ENCODE measurements around the gene MUC5AC. TPM values are rescaled to one million over a fixed set of nuclear protein-coding genes. Genes with fewer than 3 reads are reported as not detected.
A peak's percentile ranks its signal among the peaks of the same experiment; 100 is the strongest.

MUC5AC gene
- total RNA-seq, 2 experiments from 2014 or later = not detected

- Mint-ChIP-seq H3K27me3 (no peaks in the 10 kb centered on the region), H3K27ac (no peak overlapping the region), H3K4me1 (no peaks in the 10 kb centered on the region), H3K4me3 (no peak overlapping the region), H3K9me3 (ENCODE audit: low read depth) (no peaks in the 10 kb centered on the region), H3K36me3 (ENCODE audit: low read depth) (no peaks in the 10 kb centered on the region)
- no peak for ATAC-seq
- intact Hi-C loops (cut with DNase I, micrococcal nuclease) = no loop called here
- peak; percentile 3 for DNase-seq
- ChIA-PET POLR2A (no interaction called here), CTCF (interaction anchor here (0.6 kb wide), 1 partner anchor 235 kb away, joined by 3 read pairs; no protein-coding TSS in a partner anchor)
Observed at GRCh38 chr11:1233351-1234053, 75.7 kb downstream of the MUC5AC start.

DNA sequence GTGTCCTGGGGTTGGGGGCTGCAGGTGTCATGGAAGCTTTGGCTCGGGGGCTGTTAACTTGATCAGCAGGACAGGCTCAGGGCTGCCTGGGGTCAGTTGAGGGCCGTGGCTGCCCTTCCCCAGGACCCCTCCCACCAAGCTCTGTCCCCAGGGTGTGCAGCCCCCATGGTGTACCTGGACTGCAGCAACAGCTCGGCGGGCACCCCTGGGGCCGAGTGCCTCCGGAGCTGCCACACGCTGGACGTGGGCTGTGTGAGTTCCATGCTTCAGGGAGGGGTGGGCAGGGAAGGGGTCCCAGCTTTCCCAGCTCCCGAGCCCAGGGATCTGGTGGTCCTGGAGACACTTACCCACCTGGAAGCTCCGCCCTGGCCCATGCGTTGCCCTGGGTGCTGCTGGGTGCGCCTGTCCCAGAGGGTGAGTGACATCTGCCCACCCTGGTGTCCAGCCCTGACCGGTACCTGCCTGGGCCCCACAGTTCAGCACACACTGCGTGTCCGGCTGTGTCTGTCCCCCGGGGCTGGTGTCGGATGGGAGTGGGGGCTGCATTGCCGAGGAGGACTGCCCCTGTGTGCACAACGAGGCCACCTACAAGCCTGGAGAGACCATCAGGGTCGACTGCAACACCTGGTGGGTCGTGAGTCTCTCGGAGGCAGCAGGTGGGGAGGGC, 76.4 kb downstream of the MUC5AC start:
- Mint-ChIP-seq H3K4me1 (no peaks in the 10 kb centered on the region), H3K36me3 (ENCODE audit: low read depth) (no peaks in the 10 kb centered on the region), H3K4me3 (no peak overlapping the region), H3K27ac (no peak overlapping the region), H3K9me3 (ENCODE audit: low read depth) (no peaks in the 10 kb centered on the region), H3K27me3 (no peaks in the 10 kb centered on the region)
- POLR2A ChIA-PET = no interaction called here
- CTCF ChIA-PET = interaction anchor here (0.6 kb wide), 1 partner anchor 235 kb away, joined by 3 read pairs; no protein-coding TSS in a partner anchor
- DNase-seq (peak; percentile 2), ATAC-seq (no peak)
- intact Hi-C loops (cut with DNase I, micrococcal nuclease) = no loop called here

DNA sequence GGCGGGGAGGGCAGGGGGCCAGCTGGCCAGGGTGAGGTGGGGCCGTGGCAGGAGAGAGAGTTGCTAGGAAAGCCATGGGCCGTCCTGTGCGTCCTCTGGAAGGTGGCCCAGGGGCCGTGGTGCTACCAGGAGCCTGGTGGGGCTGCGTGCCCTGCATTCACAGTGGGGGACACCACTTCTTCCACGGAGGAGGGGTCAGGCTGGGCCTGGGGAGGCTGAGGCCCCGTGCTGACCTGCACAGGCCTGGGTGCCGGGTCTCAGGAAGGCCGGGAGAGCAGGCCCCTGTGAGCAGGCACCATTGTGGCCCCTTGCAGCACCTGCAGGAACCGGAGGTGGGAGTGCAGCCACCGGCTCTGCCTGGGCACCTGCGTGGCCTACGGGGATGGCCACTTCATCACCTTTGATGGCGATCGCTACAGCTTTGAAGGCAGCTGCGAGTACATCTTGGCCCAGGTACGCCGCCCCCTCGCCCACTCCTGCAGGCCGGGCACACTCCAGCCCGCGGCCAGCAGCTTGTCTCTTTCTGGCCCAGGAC, 77.1 kb downstream of the MUC5AC start:
- Mint-ChIP-seq H3K4me3 (no peak overlapping the region), H3K36me3 (ENCODE audit: low read depth) (no peaks in the 10 kb centered on the region), H3K4me1 (no peaks in the 10 kb centered on the region), H3K27me3 (no peaks in the 10 kb centered on the region), H3K27ac (no peak overlapping the region), H3K9me3 (ENCODE audit: low read depth) (no peaks in the 10 kb centered on the region)
- ATAC-seq (no peak), DNase-seq (peak; percentile 1)
- intact Hi-C loops (cut with DNase I, micrococcal nuclease) = no loop called here
- ChIA-PET POLR2A (no interaction called here), CTCF (no interaction called here)

- Mint-ChIP-seq H3K4me1 (no peaks in the 10 kb centered on the region), H3K27me3 (no peaks in the 10 kb centered on the region), H3K9me3 (ENCODE audit: low read depth) (no peaks in the 10 kb centered on the region), H3K27ac (no peak overlapping the region), H3K4me3 (no peak overlapping the region), H3K36me3 (ENCODE audit: low read depth) (no peaks in the 10 kb centered on the region)
- CTCF ChIA-PET = no interaction called here
- POLR2A ChIA-PET = no interaction called here
- no peak for ATAC-seq
- no peak for DNase-seq
- intact Hi-C loops (cut with DNase I, micrococcal nuclease) = no loop called here
Observed at GRCh38 chr11:1235306-1235900, 77.7 kb downstream of the MUC5AC start.

DNA sequence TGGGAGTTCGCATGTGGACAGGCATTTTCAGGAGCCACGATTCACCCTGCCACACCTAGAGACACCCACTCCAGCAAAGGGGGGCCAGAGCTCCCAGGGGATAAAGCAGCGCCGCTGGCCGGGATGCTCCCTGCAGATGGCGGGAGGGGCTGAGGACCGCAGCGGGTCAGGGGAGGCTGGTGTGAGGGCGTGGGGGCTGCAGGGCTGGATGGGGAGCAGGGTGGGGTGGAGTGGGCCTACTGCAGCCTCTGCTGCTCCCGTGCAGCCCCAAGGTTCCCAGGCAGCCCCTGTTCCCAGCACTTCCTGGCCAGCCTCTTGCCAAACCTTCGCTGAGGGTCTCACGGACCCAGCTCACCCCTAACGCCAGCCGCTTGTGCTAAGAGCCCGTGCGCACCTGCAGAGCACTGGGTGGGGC, 78.2 kb downstream of the MUC5AC start:
- ChIA-PET POLR2A (no interaction called here), CTCF (no interaction called here)
- Mint-ChIP-seq H3K27ac (no peak overlapping the region), H3K27me3 (no peaks in the 10 kb centered on the region), H3K36me3 (ENCODE audit: low read depth) (no peaks in the 10 kb centered on the region), H3K4me3 (no peak overlapping the region), H3K4me1 (no peaks in the 10 kb centered on the region), H3K9me3 (ENCODE audit: low read depth) (no peaks in the 10 kb centered on the region)
- intact Hi-C loops (cut with DNase I, micrococcal nuclease) = no loop called here
- ATAC-seq (no peak), DNase-seq (no peak)

DNA sequence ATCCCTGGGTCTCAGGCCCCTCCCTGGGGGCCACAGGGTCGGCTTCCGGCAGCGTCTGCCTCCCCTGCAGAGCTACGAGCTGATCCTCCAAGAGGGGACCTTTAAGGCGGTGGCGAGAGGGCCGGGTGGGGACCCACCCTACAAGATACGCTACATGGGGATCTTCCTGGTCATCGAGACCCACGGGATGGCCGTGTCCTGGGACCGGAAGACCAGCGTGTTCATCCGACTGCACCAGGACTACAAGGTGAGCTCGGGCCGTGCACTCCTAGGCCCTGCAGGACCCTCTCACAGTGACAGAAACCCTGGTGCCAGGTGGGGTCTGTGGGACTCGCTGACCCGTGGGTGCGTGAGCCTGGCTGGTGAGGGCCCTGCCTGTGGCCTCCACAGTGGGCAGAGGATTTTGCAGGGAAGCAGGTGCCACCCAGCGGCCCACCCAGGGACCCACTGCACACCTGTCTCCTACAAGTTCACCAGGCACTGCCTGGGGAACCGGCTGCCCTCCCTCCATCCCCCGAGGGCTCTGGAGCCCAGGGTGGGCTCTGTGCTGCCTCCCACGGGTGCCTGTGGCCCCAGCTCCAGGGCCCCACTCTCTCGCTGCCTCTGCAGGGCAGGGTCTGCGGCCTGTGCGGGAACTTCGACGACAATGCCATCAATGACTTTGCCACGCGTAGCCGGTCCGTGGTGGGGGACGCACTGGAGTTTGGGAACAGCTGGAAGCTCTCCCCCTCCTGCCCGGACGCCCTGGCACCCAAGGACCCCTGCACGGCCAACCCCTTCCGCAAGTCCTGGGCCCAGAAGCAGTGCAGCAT, 78.8 kb downstream of the MUC5AC start:
- intact Hi-C loops (cut with DNase I, micrococcal nuclease) = no loop called here
- CTCF ChIA-PET = no interaction called here
- no peaks in the 10 kb centered on the region for H3K36me3 Mint-ChIP-seq (ENCODE audit: low read depth)
- H3K27ac Mint-ChIP-seq = no peak overlapping the region
- no peaks in the 10 kb centered on the region for H3K27me3 Mint-ChIP-seq
- no peaks in the 10 kb centered on the region for H3K4me1 Mint-ChIP-seq
- no peak for DNase-seq
- H3K9me3 Mint-ChIP-seq (ENCODE audit: low read depth) = no peaks in the 10 kb centered on the region
- POLR2A ChIA-PET = no interaction called here
- no peak overlapping the region for H3K4me3 Mint-ChIP-seq
- no peak for ATAC-seq

- Mint-ChIP-seq H3K27ac (no peak overlapping the region), H3K9me3 (ENCODE audit: low read depth) (no peaks in the 10 kb centered on the region), H3K4me1 (no peaks in the 10 kb centered on the region), H3K4me3 (no peak overlapping the region), H3K27me3 (no peaks in the 10 kb centered on the region), H3K36me3 (ENCODE audit: low read depth) (no peaks in the 10 kb centered on the region)
- intact Hi-C loops (cut with DNase I, micrococcal nuclease) = no loop called here
- ChIA-PET POLR2A (no interaction called here), CTCF (interaction anchor here (0.5 kb wide), 1 partner anchor 454 kb away, joined by 3 read pairs; no protein-coding TSS in a partner anchor)
- no peak for DNase-seq
- ATAC-seq = no peak
Observed at GRCh38 chr11:1237128-1237580, 79.4 kb downstream of the MUC5AC start.

- no peak overlapping the region for H3K4me3 Mint-ChIP-seq
- CTCF ChIA-PET = interaction anchor here (0.5 kb wide), 1 partner anchor 454 kb away, joined by 3 read pairs; no protein-coding TSS in a partner anchor
- ATAC-seq = no peak
Observed at GRCh38 chr11:1237851-1238250, 80.1 kb downstream of the MUC5AC start.

DNA sequence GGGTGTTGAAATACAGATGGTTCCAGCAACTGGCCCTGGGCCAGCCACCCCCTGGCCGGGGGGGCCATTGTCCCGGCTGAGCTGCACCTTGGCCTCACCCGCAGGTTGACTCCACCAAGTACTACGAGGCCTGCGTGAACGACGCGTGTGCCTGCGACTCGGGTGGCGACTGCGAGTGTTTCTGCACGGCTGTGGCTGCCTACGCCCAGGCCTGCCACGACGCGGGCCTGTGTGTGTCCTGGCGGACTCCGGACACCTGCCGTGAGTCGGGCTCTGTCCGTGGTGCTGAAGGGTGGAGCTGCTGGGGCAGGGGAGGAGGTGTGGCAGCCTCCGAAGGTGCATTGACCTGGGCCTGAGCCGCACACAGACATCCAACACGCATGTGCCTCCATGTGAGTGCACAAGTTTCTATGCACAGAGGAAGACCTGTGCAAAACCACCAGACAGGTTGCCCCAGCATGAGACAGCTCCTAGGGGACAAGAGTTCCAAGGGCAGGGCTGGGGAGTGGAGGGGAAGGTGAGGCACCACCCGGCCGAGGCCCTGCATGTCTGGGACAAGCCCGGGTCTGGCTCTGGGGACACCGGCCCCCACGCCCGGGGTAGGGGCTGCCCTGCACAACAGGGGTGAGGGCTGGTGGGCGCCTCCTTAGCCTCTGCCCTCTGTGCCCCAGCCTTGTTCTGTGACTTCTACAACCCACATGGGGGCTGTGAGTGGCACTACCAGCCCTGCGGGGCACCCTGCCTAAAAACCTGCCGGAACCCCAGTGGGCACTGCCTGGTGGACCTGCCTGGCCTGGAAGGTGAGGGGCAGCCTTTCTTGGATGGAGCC, 81.2 kb downstream of the MUC5AC start:
- ATAC-seq (no peak), DNase-seq (peak; percentile 30)
- ChIA-PET POLR2A (interaction anchor here (0.7 kb wide), 1 partner anchor 31 kb away, joined by 3 read pairs; no protein-coding TSS in a partner anchor), CTCF (interaction anchor here (0.7 kb wide), 1 partner anchor 14 kb away, joined by 3 read pairs; no protein-coding TSS in a partner anchor)
- H3K4me3 Mint-ChIP-seq = no peak overlapping the region
- H3K27ac Mint-ChIP-seq = no peak overlapping the region
- H3K27me3 Mint-ChIP-seq = no peaks in the 10 kb centered on the region
- H3K4me1 Mint-ChIP-seq = no peaks in the 10 kb centered on the region
- no peaks in the 10 kb centered on the region for H3K36me3 Mint-ChIP-seq (ENCODE audit: low read depth)
- H3K9me3 Mint-ChIP-seq (ENCODE audit: low read depth) = no peaks in the 10 kb centered on the region
- intact Hi-C loops (cut with DNase I, micrococcal nuclease) = no loop called here

More at GRCh38 chr11:1237851-1238250, 80.1 kb downstream of the MUC5AC start:
- no peak for DNase-seq
- Mint-ChIP-seq H3K4me1 (no peaks in the 10 kb centered on the region), H3K9me3 (ENCODE audit: low read depth) (no peaks in the 10 kb centered on the region), H3K36me3 (ENCODE audit: low read depth) (no peaks in the 10 kb centered on the region), H3K27ac (no peak overlapping the region), H3K27me3 (no peaks in the 10 kb centered on the region)
- POLR2A ChIA-PET = no interaction called here
- intact Hi-C loops (cut with DNase I, micrococcal nuclease) = no loop called here

DNA sequence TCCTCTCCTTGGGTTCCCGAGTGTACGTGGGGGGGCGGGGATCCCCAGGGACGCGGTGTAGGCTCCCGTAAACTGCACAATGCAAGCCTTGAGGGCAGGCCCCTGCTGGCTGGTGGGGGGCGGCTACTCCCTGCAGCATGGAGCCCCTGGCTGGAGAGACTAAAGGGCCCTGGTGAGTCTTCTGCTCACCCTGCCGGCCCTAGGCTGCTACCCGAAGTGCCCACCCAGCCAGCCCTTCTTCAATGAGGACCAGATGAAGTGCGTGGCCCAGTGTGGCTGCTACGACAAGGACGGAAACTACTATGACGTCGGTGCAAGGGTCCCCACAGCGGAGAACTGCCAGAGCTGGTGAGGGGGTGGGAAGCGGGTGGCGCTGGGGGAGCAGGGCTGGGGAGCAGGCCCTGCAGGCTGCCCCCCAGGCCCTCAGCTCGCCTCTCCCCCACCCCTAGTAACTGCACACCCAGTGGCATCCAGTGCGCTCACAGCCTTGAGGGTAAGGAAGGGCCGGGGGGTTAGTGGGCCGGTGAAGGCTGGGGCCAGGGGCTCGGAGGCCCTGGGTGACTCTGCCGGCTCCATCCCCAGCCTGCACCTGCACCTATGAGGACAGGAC, 81.9 kb downstream of the MUC5AC start:
- H3K27ac Mint-ChIP-seq = no peak overlapping the region
- no peaks in the 10 kb centered on the region for H3K4me1 Mint-ChIP-seq
- ChIA-PET CTCF (no interaction called here), POLR2A (no interaction called here)
- intact Hi-C loops (cut with DNase I, micrococcal nuclease) = no loop called here
- ATAC-seq (no peak), DNase-seq (no peak)
- H3K27me3 Mint-ChIP-seq = no peaks in the 10 kb centered on the region
- no peak overlapping the region for H3K4me3 Mint-ChIP-seq
- H3K36me3 Mint-ChIP-seq (ENCODE audit: low read depth) = no peaks in the 10 kb centered on the region
- H3K9me3 Mint-ChIP-seq (ENCODE audit: low read depth) = no peaks in the 10 kb centered on the region
